ENCODE data around the gene RPL15. TPM values are rescaled to one million over a fixed set of nuclear protein-coding genes. Genes with fewer than 3 reads are reported as not detected.

RPL15 gene
- total and polyA plus RNA-seq, 2 of the 8 experiments (the other 6 are each of a cell fraction or from before 2014, with no cell fraction given), result 2,819 to 6,473 TPM

GRCh38 chr3:23944861-23945662 is 28.1 kb downstream of the RPL15 start, which contains the start of gene NR1D2 (continued):
- TF ChIP-seq HDAC2 (IDR thresholded peaks at IDR 0.05; ENCODE audit: borderline replicate concordance in 1 of 2, low read depth in 2 of 2, low read length in 2 of 2) (peak in 1 of 2 experiments; percentile 20; a peak in 1 of 4 replicates), EP300 (IDR thresholded peaks at IDR 0.05; ENCODE audit: borderline replicate concordance in 1 of 2, low read depth in 2 of 2, low read length in 2 of 2) (no peak; a peak in 1 of 3 replicates), PHF8 (conservative IDR thresholded peaks at IDR 0.05; ENCODE audit: low read depth, low read length) (peak; percentile 83), SP1 (IDR thresholded peaks at IDR 0.05; ENCODE audit: low read depth, low read length) (no peak), SIN3A (conservative IDR thresholded peaks at IDR 0.05 in 1 of 2, IDR thresholded peaks at IDR 0.05 in 1 of 2; ENCODE audit: low read depth in 1 of 2, low read length in 2 of 2) (peak in 1 of 2 experiments; percentile 51; a peak in 1 of 4 replicates), CBX8 (IDR thresholded peaks at IDR 0.05; ENCODE audit: borderline replicate concordance, low read depth, low read length) (no peak), TCF12 (IDR thresholded peaks at IDR 0.05; ENCODE audit: low read depth, low read length) (no peak), YY1 (IDR thresholded peaks at IDR 0.05; ENCODE audit: low read depth, low read length) (no peak), KDM5A (IDR thresholded peaks at IDR 0.05; ENCODE audit: low read length) (no peak), SP2 (IDR thresholded peaks at IDR 0.05; ENCODE audit: low read length) (no peak), KDM4A (IDR thresholded peaks at IDR 0.05; ENCODE audit: low read depth, low read length, severe bottlenecking) (peak; percentile 56), RFX5 (IDR thresholded peaks at IDR 0.05; ENCODE audit: borderline replicate concordance, low read depth, low read length) (no peak), BRCA1 (IDR thresholded peaks at IDR 0.05; ENCODE audit: low read depth, low read length) (no peak), SIX5 (IDR thresholded peaks at IDR 0.05; ENCODE audit: low read depth, low read length) (no peak), NRF1 (IDR thresholded peaks at IDR 0.05; ENCODE audit: low read depth, low read length) (no peak), SP4 (IDR thresholded peaks at IDR 0.05; ENCODE audit: low read length) (no peak), RXRA (IDR thresholded peaks at IDR 0.05; ENCODE audit: insufficient read depth, low read depth, low read length) (no peak), CTCF (IDR thresholded peaks at IDR 0.05; ENCODE audit: control extremely low read depth in 1 of 3, insufficient read depth in 1 of 3, low read depth in 1 of 3, low read length in 3 of 3) (no peak)
- TF ChIP-seq, protein P1, sequence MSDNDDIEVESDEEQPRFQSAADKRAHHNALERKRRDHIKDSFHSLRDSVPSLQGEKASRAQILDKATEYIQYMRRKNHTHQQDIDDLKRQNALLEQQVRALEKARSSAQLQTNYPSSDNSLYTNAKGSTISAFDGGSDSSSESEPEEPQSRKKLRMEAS (IDR thresholded peaks at IDR 0.05), result peak; percentile 72; the same call in 1 of the 2 replicates

Measured in H1 (cell line).